Left ventricle myocardium inferior (tissue), 1 donor: ENCODE results near the gene WDR82. TPM values are rescaled to one million over a fixed set of nuclear protein-coding genes. Genes with fewer than 3 reads are reported as not detected.
A peak's percentile ranks its signal among the peaks of the same experiment; 100 is the strongest.

Experiments
- DNase-seq: peaks from one replicate; pipeline ENCODE4 v3.0.0-alpha.2; 2020
- H3K27ac ChIP-seq: fragments of 200-600 bp; replicated peaks from 2 replicates; pipeline ENCODE4 v1.8.0; 2021
- H3K27me3 ChIP-seq: fragments of 200-600 bp; 2 replicates; pipeline ENCODE4 v1.8.0; 2021; ENCODE audit warnings: low read depth
- H3K36me3 ChIP-seq: fragments of 200-600 bp; 2 replicates; pipeline ENCODE4 v1.8.0; 2021
- H3K4me1 ChIP-seq: fragments of 200-600 bp; 2 replicates; pipeline ENCODE4 v1.8.0; 2021
- H3K4me3 ChIP-seq: fragments of 200-600 bp; 2 replicates; pipeline ENCODE4 v1.8.0; 2021; ENCODE audit warnings: mild to moderate bottlenecking, moderate library complexity
- H3K9me3 ChIP-seq: fragments of 200-600 bp; replicated peaks from 2 replicates; pipeline ENCODE4 v1.8.0; 2021
- CTCF ChIP-seq: fragments of 200-600 bp; IDR thresholded peaks from 2 replicates; pipeline ENCODE4 v1.8.0; 2021; ENCODE audit warnings: antibody characterized with exemption, mild to moderate bottlenecking, borderline replicate concordance
- intact Hi-C: fragments of 100-400 bp; cut with micrococcal nuclease; formaldehyde crosslinking; loops from one replicate; pipeline ENCODE4 v1.11.0; 2022
- total RNA-seq: library from RNA; stranded (reverse); fragmentation: NEBNext Ultra II Directional; extraction: Animal tissue kit (Norgen Biotek cat#: 25700); gene quantifications from one replicate; pipeline ENCODE4 v1.2.1, GENCODE V29; 2021
- donor health status: DM: no; HTN: yes; CAD: no; lungs with severe emphysema.

Gene WDR82
- total RNA-seq, 1 donor from 2014 or later: 61.6 TPM

DNA sequence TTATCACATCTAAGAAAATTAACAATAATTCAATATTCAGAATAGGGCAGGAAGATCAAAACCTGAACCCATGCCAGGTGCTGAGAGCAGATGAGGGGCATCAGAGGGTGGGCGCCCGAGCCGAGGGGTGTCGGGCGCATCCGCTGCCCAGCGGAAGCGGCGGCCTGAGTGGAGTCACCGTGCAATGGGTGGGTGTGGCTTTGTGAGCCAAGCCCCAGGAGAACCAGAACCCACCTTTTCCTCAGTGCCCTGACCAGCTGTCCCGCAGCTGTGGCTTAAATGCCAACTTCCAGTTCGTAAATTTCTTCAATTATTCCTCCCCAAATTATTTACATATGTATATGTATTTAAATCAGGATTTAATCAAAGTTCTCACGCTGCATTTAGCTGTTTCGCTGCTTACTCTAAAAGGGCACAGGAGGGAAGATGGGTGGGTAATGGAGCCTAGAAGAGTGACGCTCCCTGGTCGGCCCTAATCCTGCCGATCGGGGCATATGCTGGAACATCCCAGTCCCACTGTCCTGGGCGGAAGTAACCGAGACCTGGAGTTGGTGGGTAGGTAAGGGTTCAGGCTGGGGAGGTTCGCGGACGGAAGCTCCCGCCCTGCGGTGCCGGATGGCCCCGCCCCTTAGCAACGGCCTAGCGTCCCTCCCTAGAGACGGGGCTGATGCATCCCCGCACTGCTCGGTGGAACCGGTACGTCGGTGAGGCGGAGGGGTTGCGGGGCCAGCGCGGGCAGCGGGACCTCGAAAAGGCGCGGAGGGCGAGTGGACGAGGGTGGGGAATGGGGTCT lies 39.0 kb upstream of the WDR82 start:
- peak; percentile 63 for DNase-seq
- H3K27ac ChIP-seq: no peak overlapping the region
- H3K27me3 ChIP-seq: no peaks in the 10 kb centered on the region
- intact Hi-C loops: no loop called here
- no peak for TF ChIP-seq CTCF
- H3K4me1 ChIP-seq: peaks cover 38% of the 10 kb centered on the region
- no peaks in the 10 kb centered on the region for H3K9me3 ChIP-seq
- no peaks in the 10 kb centered on the region for H3K36me3 ChIP-seq
- peak overlapping the region; percentile 58 for H3K4me3 ChIP-seq

- Histone ChIP-seq H3K27ac (no peak within 1 kb of the TSS), H3K36me3 (no peaks in the 10 kb centered on the region)
- intact Hi-C loops: no loop called here
Observed at GRCh38 chr3:52315977-52316764, 37.7 kb upstream of the WDR82 start, which contains the start of gene DNAH1. Gene DNAH1, plus strand, starts transcription at chr3:52316319. Its CDS starts 6,124 bp downstream, at chr3:52322443.

GRCh38 chr3:52315006-52315405 lies 36.6 kb upstream of the WDR82 start:
- no peak for TF ChIP-seq CTCF

More at GRCh38 chr3:52315977-52316764, 37.7 kb upstream of the WDR82 start, which contains the start of gene DNAH1:
- no peaks in the 10 kb centered on the region for H3K27me3 ChIP-seq
- DNase-seq: no peak
- H3K4me1 ChIP-seq: peaks cover 38% of the 10 kb centered on the region
- no peak for TF ChIP-seq CTCF
- no peaks in the 10 kb centered on the region for H3K9me3 ChIP-seq
- peak within 1 kb of the TSS; percentile 58 for H3K4me3 ChIP-seq

DNA sequence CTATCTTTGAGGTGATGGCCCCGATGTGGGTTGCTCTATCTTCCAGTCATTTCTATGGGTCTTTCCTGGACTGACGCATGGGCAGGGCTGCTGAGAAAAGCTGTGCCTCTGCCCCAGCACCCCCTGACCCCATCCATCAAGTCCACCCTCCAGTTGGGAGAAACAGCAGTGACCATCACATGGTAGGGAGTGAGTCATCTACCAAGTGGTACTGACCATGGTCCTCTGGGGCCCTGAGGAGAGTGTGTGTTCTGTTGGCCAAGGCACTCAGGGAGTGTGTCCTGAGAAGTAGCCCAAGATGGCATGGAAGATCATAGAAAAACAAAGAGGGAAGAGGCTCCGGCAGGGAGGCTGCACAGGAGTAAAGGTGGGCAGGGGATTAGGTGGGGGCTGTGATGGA lies 36.0 kb upstream of the WDR82 start:
- Histone ChIP-seq H3K36me3 (no peaks in the 10 kb centered on the region), H3K4me1 (peaks cover 38% of the 10 kb centered on the region), H3K4me3 (no peak overlapping the region), H3K9me3 (no peaks in the 10 kb centered on the region), H3K27me3 (no peaks in the 10 kb centered on the region), H3K27ac (peak overlapping the region; percentile 52)
- DNase-seq: no peak
- intact Hi-C loops: no loop called here
- TF ChIP-seq CTCF: no peak

More at GRCh38 chr3:52315006-52315405, 36.6 kb upstream of the WDR82 start:
- Histone ChIP-seq H3K4me3 (no peak overlapping the region), H3K27me3 (no peaks in the 10 kb centered on the region), H3K9me3 (no peaks in the 10 kb centered on the region), H3K27ac (no peak overlapping the region), H3K4me1 (peaks cover 38% of the 10 kb centered on the region), H3K36me3 (no peaks in the 10 kb centered on the region)
- DNase-seq: no peak
- intact Hi-C loops: no loop called here

GRCh38 chr3:52313774-52314188 lies 35.3 kb upstream of the WDR82 start:
- Histone ChIP-seq H3K4me3 (no peak overlapping the region), H3K27me3 (no peaks in the 10 kb centered on the region), H3K27ac (peak overlapping the region; percentile 52), H3K4me1 (peaks cover 32% of the 10 kb centered on the region), H3K9me3 (no peaks in the 10 kb centered on the region), H3K36me3 (no peaks in the 10 kb centered on the region)
- intact Hi-C loops: no loop called here
- TF ChIP-seq CTCF: no peak
- no peak for DNase-seq
